ENCODE data around the gene PALMD. TPM values are rescaled to one million over a fixed set of nuclear protein-coding genes. Genes with fewer than 3 reads are reported as not detected.

Gene PALMD
- total RNA-seq, 4 donors from 2014 or later, result 17.8 to 64.3 (median 40.6) TPM

DNA sequence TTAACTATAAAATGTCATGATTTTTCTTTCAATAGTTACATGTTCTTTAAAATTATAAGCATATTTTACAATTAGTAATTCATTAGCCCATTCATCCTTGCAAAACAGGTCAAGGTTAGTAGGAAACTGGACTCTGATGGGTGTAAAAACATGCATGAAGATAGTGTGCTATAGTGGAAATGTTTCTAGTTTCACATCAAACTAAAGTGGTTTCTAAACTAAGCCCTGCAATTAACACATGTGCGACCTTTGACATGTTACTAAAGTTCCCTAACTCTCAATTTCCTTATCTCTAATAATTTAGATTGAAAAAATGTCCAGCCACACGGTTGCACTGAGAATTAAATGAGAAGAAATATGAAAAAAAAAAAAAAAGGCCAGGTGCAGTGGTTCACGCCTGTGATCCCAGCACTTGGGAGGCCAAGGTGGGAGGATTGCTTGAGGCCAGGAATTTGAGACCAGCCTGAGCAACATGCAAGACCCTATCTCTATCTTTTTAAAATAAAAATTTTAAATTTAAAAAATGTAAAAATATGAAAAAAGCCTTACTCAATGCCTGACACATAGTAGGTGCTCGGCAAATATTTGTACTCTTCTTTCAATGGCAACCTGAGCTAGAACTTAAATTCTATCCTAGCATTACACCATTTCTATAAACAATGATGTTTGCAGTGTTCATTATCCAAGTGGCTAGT, 44.1 kb upstream of the PALMD start:
- intact Hi-C loops (cut with DNase I; ENCODE audit: low total_unique reads), result no loop called here

DNA sequence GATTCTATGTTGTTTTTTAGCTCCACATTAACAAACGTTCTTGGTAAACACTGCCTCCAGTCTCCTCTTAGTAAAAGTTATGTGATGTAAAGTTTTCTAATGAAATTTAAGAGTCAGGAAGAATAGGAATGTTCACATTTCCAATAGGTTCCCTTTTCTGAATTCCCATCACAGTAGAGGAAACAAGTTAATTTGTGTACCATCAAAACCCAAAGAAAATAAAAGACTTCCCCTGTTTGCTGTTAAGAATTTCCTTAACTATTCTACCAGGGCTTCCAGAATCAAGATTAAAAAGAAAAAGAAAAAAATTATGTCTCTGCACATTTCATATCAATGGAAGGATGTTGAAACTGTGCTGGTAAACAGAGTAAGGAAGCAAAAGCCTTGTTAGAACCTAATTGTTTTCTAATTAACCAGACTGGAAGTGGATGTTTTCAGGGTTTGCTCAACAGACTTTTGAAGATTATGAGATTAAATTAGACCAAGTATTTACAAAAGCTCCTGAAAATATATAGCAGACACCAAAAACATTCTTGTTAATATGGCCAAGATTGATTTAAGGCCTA, 43.4 kb upstream of the PALMD start:
- intact Hi-C loops (cut with DNase I; ENCODE audit: low total_unique reads), result no loop called here
- DNase-seq, result no peak
- Histone ChIP-seq H3K36me3 (no peaks in the 10 kb centered on the region), H3K4me3 (no peak overlapping the region), H3K9me3 (no peaks in the 10 kb centered on the region), H3K27ac (peak overlapping the region; percentile 14 to 48), H3K4me1 (no peaks in the 10 kb centered on the region), H3K27me3 (no peaks in the 10 kb centered on the region)
- TF ChIP-seq POLR2A (IDR thresholded peaks at IDR 0.05), result no peak
- TF ChIP-seq, protein P1, sequence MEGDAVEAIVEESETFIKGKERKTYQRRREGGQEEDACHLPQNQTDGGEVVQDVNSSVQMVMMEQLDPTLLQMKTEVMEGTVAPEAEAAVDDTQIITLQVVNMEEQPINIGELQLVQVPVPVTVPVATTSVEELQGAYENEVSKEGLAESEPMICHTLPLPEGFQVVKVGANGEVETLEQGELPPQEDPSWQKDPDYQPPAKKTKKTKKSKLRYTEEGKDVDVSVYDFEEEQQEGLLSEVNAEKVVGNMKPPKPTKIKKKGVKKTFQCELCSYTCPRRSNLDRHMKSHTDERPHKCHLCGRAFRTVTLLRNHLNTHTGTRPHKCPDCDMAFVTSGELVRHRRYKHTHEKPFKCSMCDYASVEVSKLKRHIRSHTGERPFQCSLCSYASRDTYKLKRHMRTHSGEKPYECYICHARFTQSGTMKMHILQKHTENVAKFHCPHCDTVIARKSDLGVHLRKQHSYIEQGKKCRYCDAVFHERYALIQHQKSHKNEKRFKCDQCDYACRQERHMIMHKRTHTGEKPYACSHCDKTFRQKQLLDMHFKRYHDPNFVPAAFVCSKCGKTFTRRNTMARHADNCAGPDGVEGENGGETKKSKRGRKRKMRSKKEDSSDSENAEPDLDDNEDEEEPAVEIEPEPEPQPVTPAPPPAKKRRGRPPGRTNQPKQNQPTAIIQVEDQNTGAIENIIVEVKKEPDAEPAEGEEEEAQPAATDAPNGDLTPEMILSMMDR (IDR thresholded peaks at IDR 0.05), result no peak

More for the DNA sequence above, 44.1 kb upstream of the PALMD start:
- Histone ChIP-seq H3K27me3 (no peaks in the 10 kb centered on the region), H3K4me1 (no peaks in the 10 kb centered on the region), H3K9me3 (no peaks in the 10 kb centered on the region), H3K36me3 (no peaks in the 10 kb centered on the region), H3K4me3 (no peak overlapping the region), H3K27ac (peak overlapping the region in 1 of 2 donors; percentile 48)
- TF ChIP-seq, protein P1 (IDR thresholded peaks at IDR 0.05), result no peak
- TF ChIP-seq POLR2A (IDR thresholded peaks at IDR 0.05), result no peak
- DNase-seq, result no peak

DNA sequence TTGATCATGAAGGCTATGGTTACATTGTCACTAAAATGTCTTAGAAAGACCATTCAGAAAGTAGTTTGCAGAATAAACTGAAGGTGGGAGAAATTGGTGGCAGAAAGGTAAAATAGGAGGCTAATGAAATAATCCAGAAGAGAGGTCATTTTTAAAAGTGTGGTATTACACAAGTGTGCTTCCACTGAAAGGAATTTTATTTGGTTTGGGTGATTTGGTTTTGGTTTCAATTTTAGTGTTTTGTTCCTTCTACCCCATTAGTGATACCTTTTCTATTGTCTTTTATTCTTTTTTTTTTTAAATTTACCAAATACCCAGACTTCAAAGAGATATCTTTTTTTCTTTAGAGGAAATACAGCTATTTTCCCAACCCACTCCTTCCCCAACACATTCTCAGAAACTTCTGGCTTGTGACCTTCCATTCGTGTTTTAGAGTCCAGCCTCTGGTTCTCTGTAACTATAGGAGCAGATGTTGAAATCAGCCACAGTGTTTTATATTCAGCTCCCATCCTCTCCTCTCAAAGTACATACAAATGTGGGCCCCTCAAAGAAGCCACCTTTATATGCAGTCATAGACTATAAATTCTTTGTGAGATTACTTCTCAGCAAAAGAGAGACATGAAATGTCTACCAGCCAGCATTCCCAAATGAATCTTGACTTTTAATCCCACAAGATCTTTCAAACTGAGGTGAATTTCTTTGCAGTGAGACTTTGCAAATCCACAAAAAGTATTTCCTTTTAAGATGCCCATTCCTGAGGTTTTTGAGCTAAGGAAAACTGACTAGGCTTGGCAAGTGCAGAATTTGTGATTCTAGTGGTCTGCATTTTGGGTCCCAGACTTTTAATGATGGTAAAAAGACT, 42.0 kb upstream of the PALMD start:
- H3K27ac ChIP-seq, result peak overlapping the region; percentile 48 to 49
- TF ChIP-seq, protein P1 (IDR thresholded peaks at IDR 0.05), result no peak
- no peak for TF ChIP-seq POLR2A (IDR thresholded peaks at IDR 0.05)
- intact Hi-C loops (cut with DNase I; ENCODE audit: low total_unique reads), result no loop called here

DNA sequence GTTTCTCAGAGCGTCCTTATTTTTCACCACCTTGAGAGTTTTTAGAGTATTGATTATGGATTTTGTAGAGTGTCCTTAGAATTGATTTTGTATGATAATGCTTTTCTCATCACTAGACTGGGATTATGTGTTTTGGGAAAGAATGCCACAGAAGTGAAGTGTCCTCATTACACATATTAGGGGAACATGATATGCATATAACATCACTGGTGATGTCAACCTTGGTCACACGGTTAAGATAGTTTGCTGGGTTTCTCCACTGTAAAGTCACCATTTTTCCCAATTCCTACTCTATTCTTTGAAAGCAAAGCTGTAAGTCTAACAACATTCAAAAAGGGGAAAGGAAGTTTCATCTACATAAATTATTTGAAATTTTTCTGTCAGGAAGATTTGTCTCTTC, 39.6 kb upstream of the PALMD start:
- H3K9me3 ChIP-seq, result no peaks in the 10 kb centered on the region
- no peak overlapping the region for H3K4me3 ChIP-seq
- H3K4me1 ChIP-seq, result no peaks in the 10 kb centered on the region
- no peak for DNase-seq
- no peaks in the 10 kb centered on the region for H3K27me3 ChIP-seq
- TF ChIP-seq, protein P1 (IDR thresholded peaks at IDR 0.05), result no peak
- no peak for TF ChIP-seq POLR2A (IDR thresholded peaks at IDR 0.05)
- no peaks in the 10 kb centered on the region for H3K36me3 ChIP-seq
- intact Hi-C loops (cut with DNase I; ENCODE audit: low total_unique reads), result no loop called here
- no peak overlapping the region for H3K27ac ChIP-seq

More for the DNA sequence above, 42.0 kb upstream of the PALMD start:
- no peak for DNase-seq
- H3K4me1 ChIP-seq, result no peaks in the 10 kb centered on the region
- no peak overlapping the region for H3K4me3 ChIP-seq
- H3K27me3 ChIP-seq, result no peaks in the 10 kb centered on the region
- H3K36me3 ChIP-seq, result no peaks in the 10 kb centered on the region
- H3K9me3 ChIP-seq, result no peaks in the 10 kb centered on the region

DNA sequence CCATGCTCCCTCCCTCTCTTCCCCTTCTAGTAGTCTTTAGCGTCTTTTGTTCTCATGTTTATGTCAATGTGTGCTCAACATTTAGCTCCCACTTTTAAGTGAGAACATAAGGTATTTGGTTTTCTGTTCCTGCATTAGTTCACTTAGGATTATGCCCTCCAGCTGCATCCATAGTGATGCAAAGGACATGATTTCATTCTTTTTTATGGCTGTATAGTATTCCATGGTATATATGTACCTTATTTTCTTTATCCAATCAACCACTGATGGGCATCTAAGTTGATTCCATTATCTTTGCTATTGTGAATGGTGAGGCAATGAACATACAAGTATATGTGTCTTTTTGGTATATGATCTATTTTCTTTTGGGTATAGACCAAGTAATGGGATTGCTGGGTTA, 38.3 kb upstream of the PALMD start:
- no peaks in the 10 kb centered on the region for H3K4me1 ChIP-seq
- intact Hi-C loops (cut with DNase I; ENCODE audit: low total_unique reads), result no loop called here
- TF ChIP-seq, protein P1 (IDR thresholded peaks at IDR 0.05), result no peak

More for the DNA sequence above, 38.3 kb upstream of the PALMD start:
- H3K27ac ChIP-seq, result no peak overlapping the region
- H3K9me3 ChIP-seq, result no peaks in the 10 kb centered on the region
- H3K36me3 ChIP-seq, result no peaks in the 10 kb centered on the region
- DNase-seq, result no peak
- H3K4me3 ChIP-seq, result no peak overlapping the region
- H3K27me3 ChIP-seq, result no peaks in the 10 kb centered on the region
